GM20000 (cell line): ENCODE measurements around the gene GRIK4.

ENCODE experiments used
- DNase-seq: peaks from one replicate; pipeline ENCODE4 v3.0.0; 2012; ENCODE audit warnings: low spot score
- CTCF ChIP-seq: IDR thresholded peaks from 2 replicates; pipeline ENCODE4 v1.5.1; 2012; ENCODE audit warnings: mild to moderate bottlenecking, control low read depth; ENCODE audit errors: extremely low read depth, missing control alignments

The GRIK4 gene

GRCh38 chr11:120571476-120571875 lies 59.9 kb downstream of the GRIK4 start:
- TF ChIP-seq CTCF: no peak

GRCh38 chr11:120573756-120574354 lies 62.3 kb downstream of the GRIK4 start:
- DNase-seq: no peak

More at GRCh38 chr11:120571476-120571875, 59.9 kb downstream of the GRIK4 start:
- no peak for DNase-seq

GRCh38 chr11:120574876-120575275 lies 63.3 kb downstream of the GRIK4 start:
- TF ChIP-seq CTCF: no peak
- no peak for DNase-seq

More at GRCh38 chr11:120573756-120574354, 62.3 kb downstream of the GRIK4 start:
- no peak for TF ChIP-seq CTCF

GRCh38 chr11:120575461-120575860 lies 63.9 kb downstream of the GRIK4 start:
- no peak for DNase-seq

GRCh38 chr11:120576606-120577005 lies 65.1 kb downstream of the GRIK4 start:
- DNase-seq: no peak
- no peak for TF ChIP-seq CTCF

More at GRCh38 chr11:120575461-120575860, 63.9 kb downstream of the GRIK4 start:
- no peak for TF ChIP-seq CTCF

GRCh38 chr11:120577041-120577440 lies 65.5 kb downstream of the GRIK4 start:
- DNase-seq: no peak
- no peak for TF ChIP-seq CTCF

- DNase-seq: no peak
- TF ChIP-seq CTCF: no peak
These were observed 66.2 kb downstream of the GRIK4 start for GRCh38 chr11:120577624-120578363.
